ENCODE results near the gene ESYT1.
A peak's percentile ranks its signal among the peaks of the same experiment; 100 is the strongest.

Gene ESYT1

DNA sequence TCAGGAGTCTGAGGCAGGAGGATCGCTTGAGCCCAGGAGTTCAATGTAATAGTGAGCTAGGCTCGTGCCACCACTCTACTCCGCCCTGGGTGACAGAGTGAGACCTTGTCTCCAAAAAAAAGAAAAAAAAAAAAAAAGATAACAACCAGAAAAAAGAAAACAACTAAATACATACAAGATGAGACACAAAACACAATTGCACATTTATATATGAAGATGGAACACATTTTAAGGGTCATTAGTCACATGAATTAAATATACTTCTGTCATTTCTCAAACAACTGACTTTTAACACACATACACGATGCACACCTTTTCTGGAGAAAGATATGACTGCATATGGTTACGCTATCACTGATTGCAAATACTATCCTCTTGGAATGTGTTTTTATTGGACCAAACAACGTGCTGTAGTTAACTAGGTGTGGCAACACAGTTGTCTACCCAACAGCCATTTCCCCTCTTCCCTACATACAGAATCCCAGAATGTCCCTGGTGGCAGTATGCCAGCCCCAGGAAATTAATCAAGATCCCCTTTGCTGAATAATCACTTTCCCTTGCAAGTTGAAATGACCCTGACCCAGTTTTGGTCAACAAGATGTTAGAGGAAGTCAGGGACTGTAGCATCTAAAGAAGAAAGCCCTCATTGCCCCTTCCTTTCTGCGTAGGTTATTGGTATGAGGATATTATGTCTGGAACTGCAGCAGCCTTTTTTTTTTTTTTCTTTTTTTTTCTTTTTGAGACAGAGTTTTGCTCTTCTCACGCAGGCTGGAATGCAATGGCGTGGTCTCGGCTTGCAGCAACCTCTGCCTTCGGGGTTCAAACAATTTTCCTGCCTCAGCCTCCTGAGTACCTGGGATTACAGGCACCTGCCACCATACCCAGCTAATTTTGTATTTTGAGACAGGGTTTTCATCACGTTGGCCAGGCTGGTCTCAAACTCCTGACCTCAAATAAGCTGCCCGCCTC, 18.7 kb downstream of the ESYT1 start:
- 0 out of 2 replicates have a peak, but pooled peaks cover 6% of the 10 kb centered on the region for H3K36me3 ChIP-seq (ENCODE audit: insufficient read depth, low read length)
- H3K4me1 ChIP-seq (ENCODE audit: control insufficient read depth, insufficient read depth, low read length, unreplicated experiment), result peaks cover 21% of the 10 kb centered on the region
- H3K27ac ChIP-seq (ENCODE audit: low read depth, low read length), result no peak overlapping the region
- no peaks in the 10 kb centered on the region for H3K27me3 ChIP-seq (ENCODE audit: insufficient read depth, low read length)
- no peak overlapping the region for H2AFZ ChIP-seq (ENCODE audit: low read length, unreplicated experiment)
- no peak overlapping the region for H3K4me3 ChIP-seq (ENCODE audit: low read depth, low read length)
- H3K79me2 ChIP-seq (ENCODE audit: control insufficient read depth, insufficient read depth, low read length, unreplicated experiment), result peaks cover 3% of the 10 kb centered on the region

DNA sequence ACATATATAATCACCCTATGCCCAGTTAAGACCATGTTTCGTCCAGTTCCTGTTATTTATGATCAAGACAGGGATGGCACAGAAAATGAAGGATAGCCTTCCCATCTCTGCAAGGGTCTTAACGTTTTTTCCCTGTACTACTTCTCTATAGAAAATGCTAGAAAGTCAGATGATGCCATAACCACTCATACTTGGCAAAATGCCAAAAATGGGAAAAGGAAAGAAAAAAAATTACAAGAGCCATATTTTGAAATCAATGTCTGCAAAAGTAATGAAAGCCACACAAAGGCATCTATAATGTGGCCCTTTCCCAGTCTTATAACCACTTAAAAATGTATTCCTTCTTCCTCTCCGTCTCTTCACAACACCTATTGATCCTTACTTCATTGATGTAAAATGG, 22.5 kb downstream of the ESYT1 start:
- Histone ChIP-seq H3K4me1 (ENCODE audit: control insufficient read depth, insufficient read depth, low read length, unreplicated experiment) (peaks cover 31% of the 10 kb centered on the region), H3K4me3 (ENCODE audit: low read depth, low read length) (no peak overlapping the region), H3K36me3 (ENCODE audit: insufficient read depth, low read length) (no peaks in the 10 kb centered on the region; the same call in 1 of the 2 replicates), H3K27ac (ENCODE audit: low read depth, low read length) (0 out of 2 replicates have a peak overlapping the region, but pooled peaks have one; percentile 0), H3K79me2 (ENCODE audit: control insufficient read depth, insufficient read depth, low read length, unreplicated experiment) (peaks cover 3% of the 10 kb centered on the region), H3K27me3 (ENCODE audit: insufficient read depth, low read length) (no peaks in the 10 kb centered on the region), H2AFZ (ENCODE audit: low read length, unreplicated experiment) (no peak overlapping the region)

DNA sequence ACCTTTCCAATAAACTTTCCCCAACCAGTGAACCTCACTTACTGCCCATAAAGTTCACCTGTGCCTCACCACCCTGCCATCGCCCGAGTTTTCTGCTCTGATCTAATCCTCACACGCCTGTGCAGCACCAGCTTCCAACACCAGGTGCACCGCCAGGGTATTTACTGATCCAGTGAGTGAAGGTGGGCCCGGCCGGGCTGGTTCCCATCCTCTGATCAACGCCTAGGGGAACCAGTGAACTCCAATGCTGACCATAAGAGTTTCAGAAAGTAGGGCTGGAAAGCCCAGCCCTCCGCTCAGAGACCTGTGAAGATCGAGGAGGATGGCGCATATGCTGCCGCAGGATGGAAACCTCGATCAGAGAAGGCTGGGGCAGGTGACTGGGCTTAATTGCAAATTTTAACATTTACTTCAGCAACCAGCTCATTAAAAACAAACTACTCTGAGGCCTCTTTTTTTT, 23.6 kb downstream of the ESYT1 start:
- Histone ChIP-seq H3K4me1 (ENCODE audit: control insufficient read depth, insufficient read depth, low read length, unreplicated experiment) (peaks cover 28% of the 10 kb centered on the region), H3K4me3 (ENCODE audit: low read depth, low read length) (peak overlapping the region; percentile 83), H3K36me3 (ENCODE audit: insufficient read depth, low read length) (no peaks in the 10 kb centered on the region; the same call in 1 of the 2 replicates), H3K27ac (ENCODE audit: low read depth, low read length) (peak overlapping the region; percentile 56), H3K79me2 (ENCODE audit: control insufficient read depth, insufficient read depth, low read length, unreplicated experiment) (peaks cover 3% of the 10 kb centered on the region), H2AFZ (ENCODE audit: low read length, unreplicated experiment) (peak overlapping the region; percentile 93), H3K27me3 (ENCODE audit: insufficient read depth, low read length) (no peaks in the 10 kb centered on the region)

DNA sequence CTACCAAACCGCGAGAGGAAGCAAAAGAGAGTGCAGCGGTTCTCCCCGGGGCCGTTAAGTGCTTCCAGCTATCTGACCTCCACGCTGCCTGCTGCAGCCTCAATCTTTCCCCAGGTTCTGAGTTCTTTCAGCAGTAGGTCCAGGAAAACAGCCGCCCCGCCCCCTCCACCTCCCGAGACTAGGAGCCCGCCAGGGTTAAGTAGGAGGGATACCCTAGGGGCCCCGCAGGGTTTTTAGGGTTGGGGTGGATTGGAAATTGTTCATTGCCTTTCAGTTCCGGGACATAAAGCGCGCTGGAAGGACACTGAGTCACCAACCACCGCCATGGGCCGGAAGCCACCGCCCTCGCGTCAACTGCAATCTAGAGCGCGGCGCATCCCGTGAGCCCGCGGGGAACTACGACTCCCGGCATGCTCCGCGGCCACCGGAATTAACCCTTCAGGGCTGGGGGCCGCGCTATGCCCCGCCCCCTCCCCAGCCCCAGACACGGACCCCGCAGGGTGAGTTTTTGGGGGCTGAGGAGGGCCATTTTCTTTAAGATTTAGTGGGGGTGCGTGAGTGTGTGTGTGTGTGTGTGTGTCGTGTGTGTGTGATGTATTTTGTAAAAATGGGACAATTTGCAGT, 24.2 kb downstream of the ESYT1 start, which contains the start of gene MYL6B:
MYL6B (plus strand) TSS at position 456 of the 624 bp plus-strand sequence. CDS start 1,332 bp downstream, outside the sequence.
- Histone ChIP-seq H3K4me1 (ENCODE audit: control insufficient read depth, insufficient read depth, low read length, unreplicated experiment) (peaks cover 25% of the 10 kb centered on the region), H3K27me3 (ENCODE audit: insufficient read depth, low read length) (no peaks in the 10 kb centered on the region), H3K36me3 (ENCODE audit: insufficient read depth, low read length) (no peaks in the 10 kb centered on the region; the same call in 1 of the 2 replicates), H2AFZ (ENCODE audit: low read length, unreplicated experiment) (peak within 1 kb of the TSS; percentile 93), H3K27ac (ENCODE audit: low read depth, low read length) (peak within 1 kb of the TSS; percentile 56), H3K4me3 (ENCODE audit: low read depth, low read length) (peak within 1 kb of the TSS; percentile 83), H3K79me2 (ENCODE audit: control insufficient read depth, insufficient read depth, low read length, unreplicated experiment) (peaks cover 3% of the 10 kb centered on the region)

DNA sequence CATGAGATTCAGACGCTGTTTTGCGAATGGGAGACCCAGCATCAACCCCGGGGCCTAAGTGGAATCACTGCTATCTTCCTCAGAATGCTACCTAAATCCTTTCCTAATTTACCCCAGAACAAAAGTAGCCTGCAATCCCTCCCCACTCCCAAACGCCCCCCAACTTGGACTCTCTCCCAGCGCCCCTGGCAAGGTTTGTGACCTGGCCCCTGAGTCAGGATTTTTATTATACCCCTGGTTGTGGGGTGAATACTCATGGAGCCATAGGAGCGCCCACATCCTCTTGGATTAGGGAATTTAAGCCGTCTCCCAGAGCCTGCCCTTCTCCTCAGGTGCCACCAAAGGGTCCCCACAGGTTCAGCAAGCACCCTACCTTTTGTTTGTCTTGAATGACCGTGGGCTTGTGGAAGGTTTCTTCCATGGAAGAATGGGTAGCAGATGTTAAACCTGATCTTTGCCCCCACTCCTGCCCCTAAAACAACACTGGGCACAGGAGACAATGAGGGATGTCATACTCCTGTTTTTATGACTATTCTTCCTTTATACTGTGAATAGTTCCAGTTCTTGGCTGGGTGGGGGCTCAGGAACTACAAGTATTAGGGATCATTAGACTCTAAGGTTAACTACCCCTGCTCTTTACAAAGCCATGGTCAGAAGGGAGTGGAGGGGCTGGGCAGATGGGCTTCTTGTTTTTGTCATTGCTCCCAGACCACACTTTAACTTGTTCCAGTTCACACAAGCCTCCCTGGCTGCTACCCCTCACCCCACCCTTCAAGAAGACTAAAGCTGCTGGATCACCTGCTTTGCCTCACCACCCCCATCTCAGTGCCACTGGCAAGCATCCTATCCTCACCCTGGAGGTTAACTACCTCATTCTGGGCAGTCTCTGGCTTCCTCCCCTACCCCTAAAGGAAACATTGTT, 24.9 kb downstream of the ESYT1 start:
- Histone ChIP-seq H3K36me3 (ENCODE audit: insufficient read depth, low read length) (no peaks in the 10 kb centered on the region; the same call in 1 of the 2 replicates), H3K4me1 (ENCODE audit: control insufficient read depth, insufficient read depth, low read length, unreplicated experiment) (peaks cover 25% of the 10 kb centered on the region), H3K27ac (ENCODE audit: low read depth, low read length) (no peak overlapping the region), H3K4me3 (ENCODE audit: low read depth, low read length) (peak overlapping the region; percentile 83), H2AFZ (ENCODE audit: low read length, unreplicated experiment) (peak overlapping the region; percentile 66), H3K79me2 (ENCODE audit: control insufficient read depth, insufficient read depth, low read length, unreplicated experiment) (peaks cover 3% of the 10 kb centered on the region), H3K27me3 (ENCODE audit: insufficient read depth, low read length) (no peaks in the 10 kb centered on the region)

DNA sequence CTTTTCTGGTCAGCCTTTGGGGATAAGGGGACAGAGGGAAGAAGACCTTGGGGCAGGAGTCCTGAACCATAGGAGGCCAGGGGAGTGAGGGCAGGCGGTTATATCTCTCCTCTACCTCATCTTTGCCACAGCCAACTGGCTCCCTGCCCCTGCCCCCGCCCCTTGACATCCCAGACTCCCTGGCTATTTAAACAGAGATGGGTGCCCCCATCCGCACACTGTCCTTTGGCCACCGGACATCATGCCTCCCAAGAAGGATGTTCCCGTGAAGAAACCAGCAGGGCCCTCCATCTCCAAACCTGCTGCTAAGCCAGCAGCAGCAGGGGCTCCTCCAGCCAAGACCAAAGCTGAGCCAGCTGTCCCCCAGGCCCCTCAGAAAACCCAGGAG, 25.6 kb downstream of the ESYT1 start:
- peak overlapping the region; percentile 83 for H3K4me3 ChIP-seq (ENCODE audit: low read depth, low read length)
- H3K27ac ChIP-seq (ENCODE audit: low read depth, low read length), result no peak overlapping the region
- H3K27me3 ChIP-seq (ENCODE audit: insufficient read depth, low read length), result no peaks in the 10 kb centered on the region
- H3K4me1 ChIP-seq (ENCODE audit: control insufficient read depth, insufficient read depth, low read length, unreplicated experiment), result peaks cover 25% of the 10 kb centered on the region
- peaks cover 7% of the 10 kb centered on the region for H3K79me2 ChIP-seq (ENCODE audit: control insufficient read depth, insufficient read depth, low read length, unreplicated experiment)
- no peaks in the 10 kb centered on the region; the same call in 1 of the 2 replicates for H3K36me3 ChIP-seq (ENCODE audit: insufficient read depth, low read length)
- H2AFZ ChIP-seq (ENCODE audit: low read length, unreplicated experiment), result no peak overlapping the region

DNA sequence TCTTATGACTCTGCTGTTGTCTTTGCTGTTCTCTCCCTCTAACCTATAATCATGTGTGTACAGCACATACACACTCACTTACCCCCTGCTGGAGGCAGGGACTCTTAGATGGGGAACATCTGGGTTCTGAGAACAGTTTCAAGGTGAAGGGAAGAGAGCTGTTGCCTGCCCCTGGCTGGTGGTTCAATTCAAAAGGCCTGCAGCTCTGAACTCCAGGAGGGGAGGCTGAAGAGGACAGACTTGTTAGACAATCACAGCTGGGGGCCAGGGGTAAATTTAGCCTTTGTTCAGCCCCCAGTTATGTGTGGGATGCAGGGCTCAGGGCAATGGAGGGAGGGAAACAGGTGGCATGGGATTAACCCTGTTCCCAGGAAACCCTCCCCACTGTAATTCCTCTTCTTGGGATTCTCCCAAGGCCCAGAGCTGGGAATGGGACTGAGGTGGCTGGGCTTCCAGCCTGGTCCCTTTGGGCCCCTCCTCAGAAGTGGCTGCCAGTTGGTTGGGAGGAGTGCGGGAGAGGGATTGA, 26.2 kb downstream of the ESYT1 start:
- H3K27ac ChIP-seq (ENCODE audit: low read depth, low read length), result no peak overlapping the region
- H3K4me3 ChIP-seq (ENCODE audit: low read depth, low read length), result no peak overlapping the region
- no peaks in the 10 kb centered on the region for H3K27me3 ChIP-seq (ENCODE audit: insufficient read depth, low read length)
- peaks cover 2% of the 10 kb centered on the region; the same call in 1 of the 2 replicates for H3K36me3 ChIP-seq (ENCODE audit: insufficient read depth, low read length)
- H3K4me1 ChIP-seq (ENCODE audit: control insufficient read depth, insufficient read depth, low read length, unreplicated experiment), result peaks cover 25% of the 10 kb centered on the region
- H3K79me2 ChIP-seq (ENCODE audit: control insufficient read depth, insufficient read depth, low read length, unreplicated experiment), result peaks cover 14% of the 10 kb centered on the region
- H2AFZ ChIP-seq (ENCODE audit: low read length, unreplicated experiment), result no peak overlapping the region

DNA sequence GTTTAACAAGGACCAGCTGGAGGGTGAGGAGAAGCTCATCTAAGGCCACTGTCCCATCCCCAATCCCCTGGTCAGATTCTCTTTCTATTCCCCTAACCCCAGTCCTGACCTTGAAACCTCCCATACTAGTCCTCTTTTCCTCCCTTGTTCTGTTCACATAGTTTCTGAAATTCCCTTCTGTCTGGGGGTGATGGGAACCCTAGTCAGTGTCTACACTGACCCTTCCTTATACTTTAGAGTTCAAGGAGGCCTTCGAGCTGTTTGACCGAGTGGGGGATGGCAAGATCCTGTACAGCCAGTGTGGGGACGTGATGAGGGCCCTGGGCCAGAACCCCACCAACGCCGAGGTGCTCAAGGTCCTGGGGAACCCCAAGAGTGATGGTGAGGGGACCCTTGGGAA, 26.8 kb downstream of the ESYT1 start:
- Histone ChIP-seq H3K79me2 (ENCODE audit: control insufficient read depth, insufficient read depth, low read length, unreplicated experiment) (peaks cover 19% of the 10 kb centered on the region), H3K27ac (ENCODE audit: low read depth, low read length) (no peak overlapping the region)

DNA sequence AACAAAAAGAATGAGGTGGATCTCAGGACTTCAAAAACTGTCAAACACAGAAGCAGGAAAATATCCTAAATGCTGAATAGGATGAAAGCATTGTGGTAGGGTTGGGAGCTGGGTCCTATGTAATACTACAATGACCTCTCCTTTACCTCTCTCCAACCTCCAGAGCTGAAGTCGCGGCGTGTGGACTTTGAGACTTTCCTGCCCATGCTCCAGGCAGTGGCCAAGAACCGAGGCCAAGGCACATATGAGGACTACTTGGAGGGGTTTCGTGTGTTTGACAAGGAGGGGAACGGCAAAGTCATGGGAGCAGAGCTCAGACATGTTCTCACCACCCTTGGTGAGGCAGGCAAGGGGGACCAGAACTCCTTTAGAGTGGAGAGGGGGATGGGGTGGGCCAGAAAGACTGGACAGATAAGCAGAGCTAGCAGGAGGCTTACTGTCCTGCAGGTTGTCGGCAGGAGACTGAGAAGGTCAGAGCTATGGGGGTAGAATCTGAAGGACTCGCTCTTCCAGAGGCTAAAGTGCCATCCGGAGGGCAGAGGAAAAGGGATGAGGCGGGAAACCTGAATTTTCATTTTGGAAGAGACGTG, 27.3 kb downstream of the ESYT1 start:
- Histone ChIP-seq H2AFZ (ENCODE audit: low read length, unreplicated experiment) (no peak overlapping the region), H3K36me3 (ENCODE audit: insufficient read depth, low read length) (peaks cover 12% of the 10 kb centered on the region; the same call in 1 of the 2 replicates), H3K27ac (ENCODE audit: low read depth, low read length) (no peak overlapping the region), H3K4me3 (ENCODE audit: low read depth, low read length) (no peak overlapping the region), H3K27me3 (ENCODE audit: insufficient read depth, low read length) (no peaks in the 10 kb centered on the region), H3K4me1 (ENCODE audit: control insufficient read depth, insufficient read depth, low read length, unreplicated experiment) (peaks cover 29% of the 10 kb centered on the region), H3K79me2 (ENCODE audit: control insufficient read depth, insufficient read depth, low read length, unreplicated experiment) (peaks cover 24% of the 10 kb centered on the region)

More for the DNA sequence above, 26.8 kb downstream of the ESYT1 start:
- peaks cover 7% of the 10 kb centered on the region; the same call in 1 of the 2 replicates for H3K36me3 ChIP-seq (ENCODE audit: insufficient read depth, low read length)
- peaks cover 27% of the 10 kb centered on the region for H3K4me1 ChIP-seq (ENCODE audit: control insufficient read depth, insufficient read depth, low read length, unreplicated experiment)
- no peaks in the 10 kb centered on the region for H3K27me3 ChIP-seq (ENCODE audit: insufficient read depth, low read length)
- H2AFZ ChIP-seq (ENCODE audit: low read length, unreplicated experiment), result no peak overlapping the region
- no peak overlapping the region for H3K4me3 ChIP-seq (ENCODE audit: low read depth, low read length)

Measured in ACC112 (cell line).